ENCODE measurements around the gene PCNX4.

Gene PCNX4

GRCh38 chr14:60210703-60211102 is 119.0 kb downstream of the PCNX4 start:
- DNase-seq (no peak), ATAC-seq (no peak)

- no peak for ATAC-seq
Measured at GRCh38 chr14:60211153-60211552, 119.4 kb downstream of the PCNX4 start.

GRCh38 chr14:60212503-60213371 is 121.0 kb downstream of the PCNX4 start:
- ATAC-seq (no peak), DNase-seq (no peak)

More at GRCh38 chr14:60211153-60211552, 119.4 kb downstream of the PCNX4 start:
- no peak for DNase-seq

- no peak for DNase-seq
Measured at GRCh38 chr14:60214003-60214402, 122.3 kb downstream of the PCNX4 start.

DNA sequence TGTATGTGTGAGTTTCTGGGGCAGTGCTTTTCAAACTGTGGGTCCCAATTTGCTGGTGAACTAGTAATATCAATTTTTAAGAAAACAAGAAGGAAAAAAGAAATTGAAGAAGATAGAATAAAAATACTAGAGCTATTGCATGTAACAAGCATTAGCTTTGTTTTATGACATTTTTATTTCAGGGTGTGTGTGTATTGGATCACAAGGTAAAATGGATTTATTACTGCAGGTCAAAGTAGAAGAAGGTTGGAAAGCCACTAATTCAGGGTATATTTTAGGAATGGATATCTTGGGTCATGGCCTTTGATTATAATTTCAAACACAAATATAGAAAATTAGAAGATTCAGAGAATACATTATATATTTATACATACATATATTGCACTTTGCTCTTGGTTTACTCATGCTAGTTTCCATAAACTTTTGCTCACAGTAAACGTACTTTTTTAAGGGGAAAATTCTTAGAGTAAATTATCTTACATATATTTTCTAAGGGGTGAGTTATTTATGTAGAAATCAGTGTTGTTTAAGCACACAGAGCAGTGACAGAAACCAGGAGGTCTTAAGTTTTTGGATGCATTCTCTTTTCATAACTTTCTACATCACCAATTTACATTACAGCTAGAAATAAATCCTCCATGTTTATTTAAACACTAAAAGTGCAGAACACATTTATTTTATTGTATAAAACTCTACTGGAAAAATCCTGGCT is 122.8 kb downstream of the PCNX4 start:
- ATAC-seq = no peak
- DNase-seq = no peak

More at GRCh38 chr14:60214003-60214402, 122.3 kb downstream of the PCNX4 start:
- ATAC-seq = no peak

DNA sequence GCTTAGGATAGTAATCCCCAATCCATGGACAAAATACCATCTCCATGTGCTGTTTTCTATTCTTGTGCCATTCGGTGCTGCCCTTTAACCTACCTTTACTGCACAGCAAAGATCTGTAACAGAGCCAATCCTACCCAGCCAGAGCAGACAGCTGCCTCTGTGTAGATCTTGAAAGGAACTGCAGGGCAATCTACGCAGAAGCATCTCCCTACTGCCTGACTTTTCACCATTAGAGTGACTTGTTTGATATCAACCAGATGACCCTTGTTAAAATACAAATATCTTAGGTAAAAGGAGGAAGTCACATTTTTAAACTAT is 123.4 kb downstream of the PCNX4 start:
- DNase-seq = no peak
- no peak for ATAC-seq

- DNase-seq (no peak), ATAC-seq (no peak)
Measured at GRCh38 chr14:60215520-60216420, 124.0 kb downstream of the PCNX4 start.

GRCh38 chr14:60217713-60218112 is 126.0 kb downstream of the PCNX4 start:
- DNase-seq = no peak
- ATAC-seq = no peak

Measured in stimulated activated naive CD8-positive, alpha-beta T cell treated with anti-CD3 and anti-CD28 coated beads, Interleukin-15, Interleukin-2, amounts not matched to agents 100 U/mL and 50 U/mL, for 24 hours (primary cell).